ENCODE measurements around the gene TRPM7. TPM values are rescaled to one million over a fixed set of nuclear protein-coding genes. Genes with fewer than 3 reads are reported as not detected.

TRPM7 gene
- total and polyA plus RNA-seq, 2 of the 13 experiments (the other 11 are each of a cell fraction or from before 2014, with no cell fraction given): 11.0 to 36.0 TPM

GRCh38 chr15:50718700-50719125 lies 32.1 kb upstream of the TRPM7 start (continued):
- TF ChIP-seq ZHX2 (IDR thresholded peaks at IDR 0.05; ENCODE audit: low read depth) (no peak), ZHX2 (CRISPR knock-in tag; IDR thresholded peaks at IDR 0.05; ENCODE audit: borderline replicate concordance) (0 out of 2 replicates have a peak, but pooled peaks have one; percentile 50), NR2F1 (CRISPR knock-in tag; IDR thresholded peaks at IDR 0.05) (peak; percentile 92 to 96), MXD4 (CRISPR knock-in tag; IDR thresholded peaks at IDR 0.05) (0 out of 2 replicates have a peak, but pooled peaks have one; percentile 54), NFIB (CRISPR knock-in tag; IDR thresholded peaks at IDR 0.05; ENCODE audit: borderline replicate concordance) (no peak), ZNF816 (CRISPR knock-in tag; IDR thresholded peaks at IDR 0.05; ENCODE audit: borderline replicate concordance) (peak; percentile 60; the same call in 1 of the 2 replicates), PHF5A (CRISPR knock-in tag; IDR thresholded peaks at IDR 0.05; ENCODE audit: low read depth, unreplicated experiment) (peak; percentile 42), ZNF781 (CRISPR knock-in tag; IDR thresholded peaks at IDR 0.05; ENCODE audit: borderline replicate concordance, not compliant biosample characterization) (no peak), ZNF414 (CRISPR knock-in tag; IDR thresholded peaks at IDR 0.05) (0 out of 2 replicates have a peak, but pooled peaks have one; percentile 43), PITX1 (CRISPR knock-in tag; IDR thresholded peaks at IDR 0.05) (peak; percentile 53; the same call in 1 of the 2 replicates), FOXA3 (CRISPR knock-in tag; IDR thresholded peaks at IDR 0.05) (peak; percentile 91), RNF2 (conservative IDR thresholded peaks at IDR 0.05; ENCODE audit: low read depth) (no peak), HOXA7 (CRISPR knock-in tag; IDR thresholded peaks at IDR 0.05) (no peak), ZIK1 (CRISPR knock-in tag; IDR thresholded peaks at IDR 0.05; ENCODE audit: borderline replicate concordance, low read depth) (no peak), CTCF (CRISPR knock-in tag; IDR thresholded peaks at IDR 0.05) (no peak), TEF (CRISPR knock-in tag; IDR thresholded peaks at IDR 0.05) (peak; percentile 61; the same call in 1 of the 2 replicates), GATAD1 (CRISPR knock-in tag; IDR thresholded peaks at IDR 0.05) (peak; percentile 56; the same call in 1 of the 2 replicates), NFATC3 (CRISPR knock-in tag; IDR thresholded peaks at IDR 0.05) (no peak), ZSCAN30 (CRISPR knock-in tag; IDR thresholded peaks at IDR 0.05) (no peak), RXRB (CRISPR knock-in tag; IDR thresholded peaks at IDR 0.05; ENCODE audit: borderline replicate concordance) (peak; percentile 94), ZNF577 (CRISPR knock-in tag; IDR thresholded peaks at IDR 0.05; ENCODE audit: borderline replicate concordance, low read depth) (no peak), ZNF652 (CRISPR knock-in tag; IDR thresholded peaks at IDR 0.05; ENCODE audit: borderline replicate concordance, low read depth) (peak; percentile 81)
